BJ (cell line): Measurements from ENCODE around the gene ZNF618. TPM values are rescaled to one million over a fixed set of nuclear protein-coding genes. Genes with fewer than 3 reads are reported as not detected.

Experiments used
- CTCF ChIA-PET: fragments of 350-600 bp; formaldehyde crosslinking; extraction: SDS; loops from one replicate; lab custom pipeline; 2021; ENCODE audit warnings: antibody characterized with exemption, inconsistent platforms; lab: Yijun Ruan, JAX
- POLR2A ChIA-PET: fragments of 300-600 bp; sonication (Branson Sonifier 250); formaldehyde crosslinking; extraction: SDS; loops from one replicate; lab custom pipeline; 2021; ENCODE audit warnings: antibody characterized with exemption; lab: Charles Lee
- DNase-seq: peaks from one replicate; pipeline ENCODE4 v3.0.0-alpha.2; 2011; ENCODE audit warnings: low read depth
- H3K27me3 ChIP-seq: 2 replicates; pipeline ENCODE4 v1.6.0; 2011; ENCODE audit warnings: low read length; ENCODE audit not compliant: control insufficient read depth, insufficient read depth
- H3K36me3 ChIP-seq: 2 replicates; pipeline ENCODE4 v1.5.1; 2011; ENCODE audit warnings: low read length; ENCODE audit not compliant: control insufficient read depth, insufficient read depth
- H3K4me3 ChIP-seq: 2 replicates; pipeline ENCODE4 v1.5.1; 2011; ENCODE audit warnings: low read depth, mild to moderate bottlenecking, control low read depth, low read length
- polyA plus RNA-seq: library from polyadenylated mRNA; depleted of rRNA; stranded (reverse); fragments of >200 nt; gene quantifications from 2 replicates; pipeline ENCODE4 v1.2.3, GENCODE V29; 2011; rRNA removed
- TF ChIP-seq, protein P1 (sequence below): IDR thresholded peaks from 2 replicates; pipeline ENCODE4 v1.5.1; 2011; ENCODE audit warnings: low read depth, mild to moderate bottlenecking, control low read depth, inconsistent platforms, low read length, moderate library complexity; ENCODE audit not compliant: insufficient read depth

ZNF618 gene
- polyA plus RNA-seq, 1 experiment = 5.4 TPM

DNA sequence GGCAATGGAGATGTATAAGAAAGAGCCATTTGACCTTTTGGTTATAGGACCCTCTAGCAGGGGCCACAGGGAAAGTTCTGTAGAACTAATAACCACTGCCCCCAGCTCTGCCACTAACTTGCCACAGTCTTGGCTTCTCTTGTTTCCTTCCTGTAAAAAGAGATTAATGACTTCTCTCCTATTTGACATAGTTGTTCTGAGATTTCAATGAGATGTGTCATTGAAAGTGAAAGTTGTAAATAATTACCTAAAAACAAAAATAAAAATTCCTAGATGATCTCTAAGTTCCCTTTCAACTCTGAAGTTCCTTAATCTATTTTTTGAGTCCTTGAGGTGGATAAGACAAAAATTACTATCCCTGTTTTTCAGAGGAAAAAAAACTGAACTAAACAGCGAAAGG lies 224.4 kb downstream of the ZNF618 start:
- no peaks in the 10 kb centered on the region for H3K36me3 ChIP-seq
- TF ChIP-seq, protein P1, sequence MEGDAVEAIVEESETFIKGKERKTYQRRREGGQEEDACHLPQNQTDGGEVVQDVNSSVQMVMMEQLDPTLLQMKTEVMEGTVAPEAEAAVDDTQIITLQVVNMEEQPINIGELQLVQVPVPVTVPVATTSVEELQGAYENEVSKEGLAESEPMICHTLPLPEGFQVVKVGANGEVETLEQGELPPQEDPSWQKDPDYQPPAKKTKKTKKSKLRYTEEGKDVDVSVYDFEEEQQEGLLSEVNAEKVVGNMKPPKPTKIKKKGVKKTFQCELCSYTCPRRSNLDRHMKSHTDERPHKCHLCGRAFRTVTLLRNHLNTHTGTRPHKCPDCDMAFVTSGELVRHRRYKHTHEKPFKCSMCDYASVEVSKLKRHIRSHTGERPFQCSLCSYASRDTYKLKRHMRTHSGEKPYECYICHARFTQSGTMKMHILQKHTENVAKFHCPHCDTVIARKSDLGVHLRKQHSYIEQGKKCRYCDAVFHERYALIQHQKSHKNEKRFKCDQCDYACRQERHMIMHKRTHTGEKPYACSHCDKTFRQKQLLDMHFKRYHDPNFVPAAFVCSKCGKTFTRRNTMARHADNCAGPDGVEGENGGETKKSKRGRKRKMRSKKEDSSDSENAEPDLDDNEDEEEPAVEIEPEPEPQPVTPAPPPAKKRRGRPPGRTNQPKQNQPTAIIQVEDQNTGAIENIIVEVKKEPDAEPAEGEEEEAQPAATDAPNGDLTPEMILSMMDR = no peak
- no peak for DNase-seq
- POLR2A ChIA-PET = no interaction called here
- peaks cover 18% of the 10 kb centered on the region for H3K27me3 ChIP-seq
- no peak overlapping the region for H3K4me3 ChIP-seq
- CTCF ChIA-PET = interaction anchor here (0.7 to 8.0 kb wide), 3 partner anchors 17 to 191 kb away, joined by 3 to 66 read pairs (median 8); no protein-coding TSS in a partner anchor

DNA sequence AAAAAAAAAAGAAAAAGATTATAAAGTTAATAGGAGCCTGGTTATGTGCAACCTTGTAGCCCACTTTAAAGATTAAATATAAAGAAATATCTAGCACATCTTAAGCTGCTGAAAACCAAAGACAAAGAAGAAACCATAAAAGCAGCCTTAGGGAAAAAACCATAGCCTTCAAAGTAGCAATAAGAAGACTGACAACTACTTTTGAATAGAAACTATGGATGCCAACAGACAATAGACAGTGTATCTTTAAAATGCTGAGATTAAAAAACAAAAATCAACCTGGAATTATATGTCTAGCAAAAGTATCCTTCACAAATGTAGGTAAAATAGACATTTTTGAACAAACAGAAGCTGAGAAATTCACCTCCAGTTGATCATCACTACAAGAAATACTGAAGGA lies 226.4 kb downstream of the ZNF618 start:
- TF ChIP-seq, protein P1 = no peak
- Histone ChIP-seq H3K4me3 (no peak overlapping the region), H3K27me3 (peaks cover 19% of the 10 kb centered on the region), H3K36me3 (no peaks in the 10 kb centered on the region)
- no peak for DNase-seq
- CTCF ChIA-PET = interaction anchor here (0.6 to 2.6 kb wide), 3 partner anchors 15 to 188 kb away, joined by 3 to 10 read pairs (median 8); no protein-coding TSS in a partner anchor
- POLR2A ChIA-PET = no interaction called here

GRCh38 chr9:114105236-114105635 lies 229.1 kb downstream of the ZNF618 start:
- no peak overlapping the region for H3K4me3 ChIP-seq
- no peak for DNase-seq
- TF ChIP-seq, protein P1 = no peak
- POLR2A ChIA-PET = no interaction called here
- no peaks in the 10 kb centered on the region for H3K36me3 ChIP-seq
- H3K27me3 ChIP-seq = peaks cover 5% of the 10 kb centered on the region; the same call in 1 of the 2 replicates
- CTCF ChIA-PET = interaction anchor here (1.6 to 6.8 kb wide), 3 partner anchors 21 to 188 kb away, joined by 5 to 151 read pairs (median 15); partner anchors contain the start of gene COL27A1

Other genes with a start within 250 kb of the ZNF618 start
- 0.22 and 0.23 TPM in 2 replicates for gene AMBP, start 202.0 kb downstream of the ZNF618 start, polyA plus RNA-seq
- 0.07 TPM in 2 replicates for gene KIF12, start 223.0 kb downstream of the ZNF618 start, polyA plus RNA-seq